Measurements from ENCODE around the gene ATG14.
A peak's percentile ranks its signal among the peaks of the same experiment; 100 is the strongest.
"Not testable (repeated sequence)": the region's sequence is repeated elsewhere in the genome, so short reads cannot be mapped to it uniquely, and the experiment has no call there.

ATG14 gene

GRCh38 chr14:55432628-55433027, 21.0 kb upstream of the ATG14 start:
- no peak for DNase-seq

- DNase-seq, result peak; percentile 81
Measured at GRCh38 chr14:55430024-55430690, 18.5 kb upstream of the ATG14 start.

GRCh38 chr14:55427439-55427838, 15.8 kb upstream of the ATG14 start:
- DNase-seq, result no peak

GRCh38 chr14:55426891-55427290, 15.3 kb upstream of the ATG14 start:
- DNase-seq, result no peak

- no peak for DNase-seq
Measured at GRCh38 chr14:55425091-55425490, 13.5 kb upstream of the ATG14 start.

- no peak for DNase-seq
Measured at GRCh38 chr14:55423969-55424368, 12.3 kb upstream of the ATG14 start.

GRCh38 chr14:55422338-55422737, 10.7 kb upstream of the ATG14 start:
- DNase-seq, result not testable (repeated sequence)

- DNase-seq, result no peak
Measured at GRCh38 chr14:55419663-55420062, 8.0 kb upstream of the ATG14 start.

GRCh38 chr14:55418411-55418810, 6.8 kb upstream of the ATG14 start:
- DNase-seq, result no peak

- DNase-seq, result no peak
Measured at GRCh38 chr14:55417955-55418354, 6.3 kb upstream of the ATG14 start.

GRCh38 chr14:55416866-55417265, 5.2 kb upstream of the ATG14 start:
- peak; percentile 53 for DNase-seq

GRCh38 chr14:55414551-55414950, 2.9 kb upstream of the ATG14 start:
- DNase-seq, result no peak

- no peak for DNase-seq
Measured at GRCh38 chr14:55412676-55413075, 1.0 kb upstream of the ATG14 start.

GRCh38 chr14:55410876-55411275, 754 bp downstream of the ATG14 start:
- DNase-seq, result no peak

GRCh38 chr14:55404173-55404854, 7.3 kb downstream of the ATG14 start:
- no peak for DNase-seq

GRCh38 chr14:55401751-55402150, 9.9 kb downstream of the ATG14 start:
- DNase-seq, result no peak

- DNase-seq, result no peak
Measured at GRCh38 chr14:55399852-55400251, 11.8 kb downstream of the ATG14 start.

GRCh38 chr14:55399183-55399582, 12.4 kb downstream of the ATG14 start:
- DNase-seq, result no peak

- DNase-seq, result no peak
Measured at GRCh38 chr14:55398679-55399078, 13.0 kb downstream of the ATG14 start.

GRCh38 chr14:55389330-55389729, 22.3 kb downstream of the ATG14 start:
- no peak for DNase-seq

- DNase-seq, result no peak
Measured at GRCh38 chr14:55388160-55388559, 23.5 kb downstream of the ATG14 start.

GRCh38 chr14:55387121-55387520, 24.5 kb downstream of the ATG14 start:
- DNase-seq, result no peak

GRCh38 chr14:55386037-55386808, 25.4 kb downstream of the ATG14 start:
- no peak for DNase-seq

GRCh38 chr14:55384536-55384935, 27.1 kb downstream of the ATG14 start:
- DNase-seq, result no peak
